DND-41 (cell line): ENCODE data around the gene ACER2.

Experiments used
- EZH2 ChIP-seq: IDR thresholded peaks from 3 replicates; pipeline ENCODE4 v1.6.1; 2012; ENCODE audit warnings: borderline replicate concordance, low read depth, mild to moderate bottlenecking, moderate library complexity, low read length, inconsistent platforms; ENCODE audit not compliant: severe bottlenecking
- TF ChIP-seq, protein P1 (sequence below): IDR thresholded peaks from 2 replicates; pipeline ENCODE4 v1.5.1; 2012; ENCODE audit warnings: borderline replicate concordance, low read length, moderate library complexity, mild to moderate bottlenecking; ENCODE audit not compliant: poor library complexity, severe bottlenecking; ENCODE audit errors: extremely low read depth

DNA sequence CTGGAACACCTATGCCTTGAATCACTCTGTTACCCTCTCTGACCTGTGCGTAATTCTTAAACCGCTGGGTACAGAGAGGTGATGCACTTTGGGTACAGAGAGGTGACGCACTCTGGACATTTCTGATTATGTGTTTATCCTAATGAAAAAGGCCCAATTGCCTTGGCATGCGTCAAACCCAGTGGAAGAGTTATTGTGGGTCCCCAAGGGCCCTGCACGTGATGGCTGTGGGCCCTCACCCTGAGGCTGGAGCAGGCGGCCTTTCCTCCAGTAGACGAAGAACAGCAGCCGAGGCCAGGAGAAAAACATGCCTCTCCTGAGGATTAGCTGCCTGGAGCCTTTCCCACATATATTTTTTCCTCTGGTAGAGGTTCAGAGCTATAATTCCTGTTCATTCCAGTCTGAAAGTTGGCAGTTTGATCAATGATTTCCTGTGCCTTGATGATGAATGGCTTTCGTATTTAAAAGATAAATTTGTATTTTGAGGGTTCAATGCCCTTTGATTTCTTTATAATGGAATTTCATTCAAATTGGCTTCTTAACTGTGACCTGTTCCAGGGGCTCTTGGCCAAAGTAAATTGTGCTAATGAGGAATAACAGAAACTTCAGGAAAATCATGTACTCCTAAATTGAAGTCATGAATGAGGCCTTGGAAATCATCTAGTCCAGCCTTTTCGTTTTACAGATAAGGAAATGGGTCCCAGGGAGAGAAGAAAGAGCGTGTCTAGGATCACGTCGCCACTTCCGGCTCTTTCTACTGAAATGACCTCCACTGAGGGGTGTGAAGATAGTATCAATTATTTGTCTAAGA lies 22.8 kb downstream of the ACER2 start:
- TF ChIP-seq, protein P1, sequence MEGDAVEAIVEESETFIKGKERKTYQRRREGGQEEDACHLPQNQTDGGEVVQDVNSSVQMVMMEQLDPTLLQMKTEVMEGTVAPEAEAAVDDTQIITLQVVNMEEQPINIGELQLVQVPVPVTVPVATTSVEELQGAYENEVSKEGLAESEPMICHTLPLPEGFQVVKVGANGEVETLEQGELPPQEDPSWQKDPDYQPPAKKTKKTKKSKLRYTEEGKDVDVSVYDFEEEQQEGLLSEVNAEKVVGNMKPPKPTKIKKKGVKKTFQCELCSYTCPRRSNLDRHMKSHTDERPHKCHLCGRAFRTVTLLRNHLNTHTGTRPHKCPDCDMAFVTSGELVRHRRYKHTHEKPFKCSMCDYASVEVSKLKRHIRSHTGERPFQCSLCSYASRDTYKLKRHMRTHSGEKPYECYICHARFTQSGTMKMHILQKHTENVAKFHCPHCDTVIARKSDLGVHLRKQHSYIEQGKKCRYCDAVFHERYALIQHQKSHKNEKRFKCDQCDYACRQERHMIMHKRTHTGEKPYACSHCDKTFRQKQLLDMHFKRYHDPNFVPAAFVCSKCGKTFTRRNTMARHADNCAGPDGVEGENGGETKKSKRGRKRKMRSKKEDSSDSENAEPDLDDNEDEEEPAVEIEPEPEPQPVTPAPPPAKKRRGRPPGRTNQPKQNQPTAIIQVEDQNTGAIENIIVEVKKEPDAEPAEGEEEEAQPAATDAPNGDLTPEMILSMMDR, result no peak
- no peak for TF ChIP-seq EZH2
